Endothelial cell of umbilical vein (primary cell): Measurements from ENCODE around the gene DST. TPM values are rescaled to one million over a fixed set of nuclear protein-coding genes. Genes with fewer than 3 reads are reported as not detected.
A peak's percentile ranks its signal among the peaks of the same experiment; 100 is the strongest.

Experiments used
- BruUV-seq: library from RNA; stranded (reverse); fragments of 400-500 nt; replicated peaks from 2 replicates; lab custom pipeline; 2021; lab: Mats Ljungman, UMichigan
- CTCF ChIA-PET: fragments of 300-600, 350-600 bp; sonication (Branson Sonifier 250); formaldehyde crosslinking; loops from one replicate; lab custom pipeline; 2021; ENCODE audit warnings: antibody characterized with exemption, inconsistent platforms; lab: Charles Lee
- POLR2A ChIA-PET: fragments of 300-600, 350-600 bp; sonication (Branson Sonifier 250); formaldehyde crosslinking; loops from one replicate; lab custom pipeline; 2021; ENCODE audit warnings: antibody characterized with exemption, inconsistent platforms; lab: Charles Lee
- DNase-seq: peaks from one replicate; pipeline ENCODE4 v3.0.0-alpha.2; 2011; ENCODE audit warnings: low read depth, low spot score
- FAIRE-seq: peaks from 2 replicates; lab custom pipeline; 2011; peaks lifted over from hg19 to GRCh38; lab: Jason Lieb, UNC
- H2AFZ ChIP-seq: 2 replicates; pipeline ENCODE4 v1.6.0; 2012; ENCODE audit warnings: low read depth, low read length, control low read depth, inconsistent platforms
- H3K27ac ChIP-seq: 2 replicates; pipeline ENCODE4 v1.5.1; 2011; ENCODE audit warnings: low read depth, mild to moderate bottlenecking, control low read depth, low read length, moderate library complexity; ENCODE audit not compliant: insufficient read depth
- H3K27me3 ChIP-seq, 2 experiments: 2 replicates each; pipeline versions ENCODE4 v1.6.0 to v1.6.1; 2011; ENCODE audit warnings: low read length in 2 of 2, mixed read lengths in 1 of 2; ENCODE audit not compliant: control insufficient read depth in 2 of 2, insufficient read depth in 2 of 2
- H3K36me3 ChIP-seq, 2 experiments: 2 replicates in 1 of 2; 3 replicates in 1 of 2; pipeline ENCODE4 v1.5.1; 2011; ENCODE audit warnings: low read length in 2 of 2, mild to moderate bottlenecking in 1 of 2, moderate library complexity in 1 of 2; ENCODE audit not compliant: control insufficient read depth in 2 of 2, insufficient read depth in 2 of 2; ENCODE audit errors: extremely low read depth in 1 of 2
- H3K4me1 ChIP-seq: 3 replicates; pipeline ENCODE4 v1.5.1; 2011; ENCODE audit warnings: mild to moderate bottlenecking, low read length; ENCODE audit not compliant: control insufficient read depth, insufficient read depth; ENCODE audit errors: extremely low read depth
- H3K4me2 ChIP-seq: 2 replicates; pipeline ENCODE4 v1.6.1; 2011; ENCODE audit warnings: low read length, control low read depth, mixed read lengths; ENCODE audit not compliant: insufficient read depth
- H3K4me3 ChIP-seq, 3 experiments: fragments of 200-600 bp in 1 of 3; sonication (generic), shearing (Covaris generic) in 1 of 3; replicated peaks in 1 of 3; 2 replicates each; pipeline ENCODE4 v1.5.1; 2011 to 2016; ENCODE audit warnings: control low read depth in 3 of 3, low read length in 3 of 3, mild to moderate bottlenecking in 2 of 3, inconsistent platforms in 1 of 3, low read depth in 1 of 3, moderate library complexity in 1 of 3; ENCODE audit not compliant: insufficient read depth in 1 of 3
- H3K79me2 ChIP-seq: 2 replicates; pipeline ENCODE4 v1.6.0; 2012; ENCODE audit warnings: low read length, inconsistent platforms; ENCODE audit not compliant: control insufficient read depth, insufficient read depth
- H3K9ac ChIP-seq: replicated peaks from 2 replicates; pipeline ENCODE3; 2011; ENCODE audit warnings: low read length, control low read depth; ENCODE audit not compliant: insufficient read depth; ENCODE audit errors: extremely low read depth
- H3K9me1 ChIP-seq: replicated peaks from 3 replicates; pipeline ENCODE4 v1.6.0; 2011; ENCODE audit warnings: mild to moderate bottlenecking, low read length; ENCODE audit not compliant: control insufficient read depth, insufficient read depth; ENCODE audit errors: extremely low read depth
- H3K9me3 ChIP-seq: replicated peaks from 2 replicates; pipeline ENCODE4 v1.5.1; 2012; ENCODE audit warnings: low read length, inconsistent platforms; ENCODE audit not compliant: control insufficient read depth, insufficient read depth
- H4K20me1 ChIP-seq: replicated peaks from 2 replicates; pipeline ENCODE3; 2011; ENCODE audit warnings: mild to moderate bottlenecking, low read length; ENCODE audit not compliant: control insufficient read depth, insufficient read depth; ENCODE audit errors: extremely low read depth
- EZH2 ChIP-seq: IDR thresholded peaks from 2 replicates; pipeline ENCODE4 v1.6.1; 2012; ENCODE audit warnings: borderline replicate concordance, low read depth, mild to moderate bottlenecking, moderate library complexity, low read length, inconsistent platforms; ENCODE audit not compliant: severe bottlenecking
- FOS ChIP-seq: IDR thresholded peaks from 2 replicates; pipeline ENCODE4 v1.6.1; 2011; ENCODE audit warnings: mild to moderate bottlenecking, low read length, moderate library complexity, borderline replicate concordance; ENCODE audit not compliant: insufficient read depth
- GATA2 ChIP-seq: IDR thresholded peaks from 2 replicates; pipeline ENCODE4 v1.7.0; 2011; ENCODE audit warnings: low read depth, mild to moderate bottlenecking, moderate library complexity, mixed read lengths, low read length; ENCODE audit not compliant: insufficient read length, insufficient read depth
- JUN ChIP-seq: IDR thresholded peaks from 2 replicates; pipeline ENCODE4 v1.6.1; 2011; ENCODE audit warnings: borderline replicate concordance, low read depth; ENCODE audit not compliant: insufficient read length, insufficient read depth
- MAX ChIP-seq: IDR thresholded peaks from 2 replicates; pipeline ENCODE4 v1.6.1; 2011; ENCODE audit not compliant: insufficient read depth, insufficient read length
- MYC ChIP-seq: IDR thresholded peaks from one replicate; pipeline ENCODE4 v1.6.1; 2011; ENCODE audit warnings: mild to moderate bottlenecking, low read depth, low read length
- POLR2A ChIP-seq: IDR thresholded peaks from 2 replicates; pipeline ENCODE4 v1.6.1; 2012; ENCODE audit warnings: low read depth, mild to moderate bottlenecking, control low read depth, low read length
- POLR2AphosphoS5 ChIP-seq: IDR thresholded peaks from 2 replicates; pipeline ENCODE4 v1.6.1; 2012; ENCODE audit warnings: low read depth, mild to moderate bottlenecking, control low read depth, low read length, moderate library complexity; ENCODE audit not compliant: insufficient read depth
- dilution Hi-C: fragments of 300-500 bp; cut with MboI; formaldehyde crosslinking; loops from one replicate; pipeline ENCODE4 v1.15.0; 2019; ENCODE audit warnings: low sequenced_read_pairs; ENCODE audit not compliant: extremely low pct_ligation_motif_present
- intact Hi-C: fragments of 100-400 bp; cut with micrococcal nuclease; formaldehyde crosslinking; loops from one replicate; pipeline ENCODE4 v1.10.0; 2022
- polyA plus RNA-seq, 4 experiments: library from polyadenylated mRNA; depleted of rRNA in 3 of 4; stranded (reverse) in 3 of 4; unstranded in 1 of 4; fragments of >200 nt; gene quantifications; 2 replicates each; pipeline versions ENCODE4 v1.2.1 to v1.2.3, GENCODE V29; 2011 to 2012; ENCODE audit warnings: missing spikeins in 1 of 4
- total RNA-seq: library from RNA; stranded (reverse); gene quantifications from 2 replicates; pipeline ENCODE4 v1.2.3, GENCODE V29; 2021
- TF ChIP-seq, protein P1 (sequence below), 2 donors: IDR thresholded peaks; 1 replicate in 1 of 2; 2 replicates in 1 of 2; pipeline ENCODE4 v1.5.1; 2011; ENCODE audit warnings: low read length in 2 of 2, mild to moderate bottlenecking in 2 of 2, moderate library complexity in 2 of 2, control low read depth in 1 of 2, inconsistent platforms in 1 of 2, low read depth in 1 of 2; ENCODE audit not compliant: insufficient read depth in 1 of 2; ENCODE audit errors: extremely low read depth in 1 of 2

DST gene
- total and polyA plus RNA-seq, 2 donors (not counting 3 experiments of a cell fraction or from before 2014, with no cell fraction given), result 62.3 to 253 TPM

GRCh38 chr6:56581296-56581925 lies 61.3 kb downstream of the DST start:
- dilution Hi-C loops, result no loop called here
- peaks cover 5% of the 10 kb centered on the region for H3K4me1 ChIP-seq
- BruUV-seq, result no TSS peak
- intact Hi-C loops, result no loop called here
- H3K27me3 ChIP-seq, result no peaks in the 10 kb centered on the region
- no peak overlapping the region for H3K27ac ChIP-seq
- H3K4me3 ChIP-seq, result no peak overlapping the region
- H3K9me1 ChIP-seq, result no peaks in the 10 kb centered on the region
- H3K9me3 ChIP-seq, result no peaks in the 10 kb centered on the region
- H3K9ac ChIP-seq, result no peak overlapping the region
- H3K4me2 ChIP-seq, result no peak overlapping the region
- TF ChIP-seq POLR2AphosphoS5, result no peak
- TF ChIP-seq MAX, result no peak
- TF ChIP-seq GATA2, result no peak
- no peak for TF ChIP-seq FOS
- no peak for TF ChIP-seq POLR2A
- TF ChIP-seq, protein P1, sequence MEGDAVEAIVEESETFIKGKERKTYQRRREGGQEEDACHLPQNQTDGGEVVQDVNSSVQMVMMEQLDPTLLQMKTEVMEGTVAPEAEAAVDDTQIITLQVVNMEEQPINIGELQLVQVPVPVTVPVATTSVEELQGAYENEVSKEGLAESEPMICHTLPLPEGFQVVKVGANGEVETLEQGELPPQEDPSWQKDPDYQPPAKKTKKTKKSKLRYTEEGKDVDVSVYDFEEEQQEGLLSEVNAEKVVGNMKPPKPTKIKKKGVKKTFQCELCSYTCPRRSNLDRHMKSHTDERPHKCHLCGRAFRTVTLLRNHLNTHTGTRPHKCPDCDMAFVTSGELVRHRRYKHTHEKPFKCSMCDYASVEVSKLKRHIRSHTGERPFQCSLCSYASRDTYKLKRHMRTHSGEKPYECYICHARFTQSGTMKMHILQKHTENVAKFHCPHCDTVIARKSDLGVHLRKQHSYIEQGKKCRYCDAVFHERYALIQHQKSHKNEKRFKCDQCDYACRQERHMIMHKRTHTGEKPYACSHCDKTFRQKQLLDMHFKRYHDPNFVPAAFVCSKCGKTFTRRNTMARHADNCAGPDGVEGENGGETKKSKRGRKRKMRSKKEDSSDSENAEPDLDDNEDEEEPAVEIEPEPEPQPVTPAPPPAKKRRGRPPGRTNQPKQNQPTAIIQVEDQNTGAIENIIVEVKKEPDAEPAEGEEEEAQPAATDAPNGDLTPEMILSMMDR (IDR thresholded peaks at IDR 0.05; ENCODE audit: extremely low read depth in 1 of 2, insufficient read depth in 1 of 2, low read depth in 1 of 2, low read length in 2 of 2), result no peak
- TF ChIP-seq JUN, result no peak
- no peak for TF ChIP-seq MYC
- TF ChIP-seq EZH2, result no peak
- no peak for FAIRE-seq
- DNase-seq, result peak; percentile 30
- H4K20me1 ChIP-seq, result no peaks in the 10 kb centered on the region
- no peaks in the 10 kb centered on the region for H3K79me2 ChIP-seq
- no peaks in the 10 kb centered on the region for H3K36me3 ChIP-seq
- ChIA-PET CTCF (interaction anchor here (1.2 to 4.0 kb wide), 6 partner anchors 11 to 220 kb away, joined by 3 to 34 read pairs (median 4); no protein-coding TSS in a partner anchor), POLR2A (interaction anchor here (1.1 kb wide), 1 partner anchor 39 kb away, joined by 13 read pairs; no protein-coding TSS in a partner anchor)
- H2AFZ ChIP-seq, result no peak overlapping the region
